KMS-11 (cell line): ENCODE measurements around the gene SMC4.

ENCODE experiments used
- H2AFZ ChIP-seq: fragments of 200-600 bp; sonication (generic); 2 replicates; pipeline ENCODE4 v1.6.1; 2016; ENCODE audit warnings: antibody characterized with exemption, mixed run types, low read depth
- H3K27ac ChIP-seq: fragments of 200-600 bp; sonication (generic); 2 replicates; pipeline ENCODE4 v1.6.1; 2016; ENCODE audit warnings: mild to moderate bottlenecking, mixed run types
- H3K27me3 ChIP-seq: fragments of 200-600 bp; sonication (generic); 2 replicates; pipeline ENCODE4 v1.6.1; 2017; ENCODE audit warnings: mild to moderate bottlenecking, low read depth, mixed run types, moderate library complexity; ENCODE audit not compliant: insufficient read depth
- H3K36me3 ChIP-seq: fragments of 200-600 bp; sonication (generic); 2 replicates; pipeline ENCODE4 v1.6.1; 2017; ENCODE audit warnings: mild to moderate bottlenecking, mixed run types; ENCODE audit not compliant: insufficient read depth
- H3K4me1 ChIP-seq: fragments of 200-600 bp; sonication (generic); 2 replicates; pipeline ENCODE4 v1.6.1; 2016; ENCODE audit warnings: mild to moderate bottlenecking, low read depth, mixed run types; ENCODE audit not compliant: poor library complexity, severe bottlenecking
- H3K4me2 ChIP-seq: fragments of 200-600 bp; sonication (generic); 2 replicates; pipeline ENCODE4 v1.7.0; 2016; ENCODE audit warnings: mild to moderate bottlenecking, mixed run types
- H3K4me3 ChIP-seq: fragments of 200-600 bp; sonication (generic); IDR thresholded peaks from 2 replicates; pipeline ENCODE4 v1.6.1; 2017; ENCODE audit warnings: low read depth, low read length, mixed read lengths; ENCODE audit not compliant: insufficient read depth
- H3K79me2 ChIP-seq: fragments of 200-600 bp; sonication (generic); 2 replicates; pipeline ENCODE4 v1.6.1; 2016; ENCODE audit warnings: low read depth, mixed run types; ENCODE audit not compliant: insufficient read depth
- H3K9ac ChIP-seq: fragments of 200-600 bp; sonication (generic); 2 replicates; pipeline ENCODE4 v1.6.1; 2016; ENCODE audit warnings: mild to moderate bottlenecking, mixed run types
- H4K20me1 ChIP-seq: fragments of 200-600 bp; sonication (generic); 2 replicates; pipeline ENCODE4 v1.6.1; 2016; ENCODE audit warnings: mild to moderate bottlenecking, mixed run types; ENCODE audit not compliant: insufficient read depth
- CTCF ChIP-seq: fragments of 200-600 bp; sonication (generic); conservative IDR thresholded peaks from 2 replicates; pipeline ENCODE4 v1.6.1; 2017; ENCODE audit warnings: low read depth, mild to moderate bottlenecking, antibody characterized with exemption, low read length, moderate library complexity, mixed read lengths

SMC4 gene

DNA sequence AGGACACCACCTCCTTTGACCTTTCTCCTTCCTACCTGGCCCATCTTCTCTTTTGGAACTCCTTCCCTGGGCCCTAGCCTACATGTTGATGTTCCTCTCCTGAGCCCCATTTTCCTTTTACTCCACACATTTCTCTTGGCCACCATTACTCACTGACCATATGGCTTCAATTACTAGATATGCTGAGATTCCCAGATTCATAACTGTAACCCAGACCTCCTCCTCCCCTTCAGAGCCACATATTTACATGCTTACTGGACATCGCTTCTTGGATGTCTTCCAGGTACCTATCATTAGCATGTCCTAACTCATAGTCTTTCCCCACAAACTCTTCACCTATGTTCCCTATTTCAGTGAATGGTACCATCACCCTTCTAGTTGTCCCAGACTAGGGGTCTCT, 74.5 kb downstream of the SMC4 start:
- Histone ChIP-seq H3K9ac (no peak overlapping the region), H4K20me1 (no peaks in the 10 kb centered on the region), H3K79me2 (no peaks in the 10 kb centered on the region), H2AFZ (no peak overlapping the region), H3K4me2 (no peak overlapping the region), H3K27ac (no peak overlapping the region), H3K36me3 (no peaks in the 10 kb centered on the region), H3K4me3 (no peak overlapping the region), H3K27me3 (no peaks in the 10 kb centered on the region), H3K4me1 (no peaks in the 10 kb centered on the region)
- no peak for TF ChIP-seq CTCF

- Histone ChIP-seq H2AFZ (no peak overlapping the region), H3K79me2 (no peaks in the 10 kb centered on the region), H3K27me3 (no peaks in the 10 kb centered on the region), H3K4me1 (no peaks in the 10 kb centered on the region), H4K20me1 (no peaks in the 10 kb centered on the region), H3K4me3 (no peak overlapping the region), H3K36me3 (no peaks in the 10 kb centered on the region), H3K27ac (no peak overlapping the region), H3K9ac (no peak overlapping the region), H3K4me2 (no peak overlapping the region)
- no peak for TF ChIP-seq CTCF
These were observed 75.0 kb downstream of the SMC4 start for GRCh38 chr3:160474416-160474838.

DNA sequence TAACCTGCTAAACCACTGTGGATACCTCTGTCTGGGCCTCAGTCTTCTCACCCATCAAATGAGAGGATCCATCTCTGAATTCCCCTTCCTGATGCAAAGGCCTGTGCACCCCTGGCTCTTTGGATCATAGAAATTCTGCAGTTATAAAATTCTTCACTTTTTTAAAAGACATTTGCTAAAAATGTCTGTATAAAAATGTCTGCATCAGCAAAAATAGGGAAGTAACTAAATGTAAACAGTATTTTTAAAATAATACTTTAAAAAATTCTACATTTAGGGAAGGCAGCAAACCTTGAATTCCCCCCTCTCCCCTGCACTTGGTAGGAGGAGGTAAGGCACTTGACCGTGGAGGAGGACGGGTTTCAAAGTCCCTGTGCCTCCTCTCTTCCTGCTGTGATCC, 75.7 kb downstream of the SMC4 start:
- H3K79me2 ChIP-seq = no peaks in the 10 kb centered on the region
- H3K27me3 ChIP-seq = no peaks in the 10 kb centered on the region
- no peak overlapping the region for H3K27ac ChIP-seq
- no peak overlapping the region for H3K9ac ChIP-seq
- no peak overlapping the region for H2AFZ ChIP-seq
- no peaks in the 10 kb centered on the region for H3K36me3 ChIP-seq
- no peaks in the 10 kb centered on the region for H3K4me1 ChIP-seq
- H4K20me1 ChIP-seq = no peaks in the 10 kb centered on the region
- no peak overlapping the region for H3K4me2 ChIP-seq
- no peak for TF ChIP-seq CTCF
- no peak overlapping the region for H3K4me3 ChIP-seq

GRCh38 chr3:160475884-160476283, 76.4 kb downstream of the SMC4 start:
- Histone ChIP-seq H3K27ac (no peak overlapping the region), H3K9ac (no peak overlapping the region), H3K4me3 (no peak overlapping the region), H4K20me1 (no peaks in the 10 kb centered on the region), H3K36me3 (no peaks in the 10 kb centered on the region), H3K4me2 (no peak overlapping the region), H3K27me3 (no peaks in the 10 kb centered on the region), H3K79me2 (no peaks in the 10 kb centered on the region), H3K4me1 (no peaks in the 10 kb centered on the region), H2AFZ (no peak overlapping the region)
- no peak for TF ChIP-seq CTCF

GRCh38 chr3:160477750-160478149, 78.3 kb downstream of the SMC4 start:
- Histone ChIP-seq H3K4me1 (no peaks in the 10 kb centered on the region), H4K20me1 (no peaks in the 10 kb centered on the region), H3K4me3 (no peak overlapping the region), H2AFZ (no peak overlapping the region), H3K9ac (no peak overlapping the region), H3K27ac (no peak overlapping the region), H3K36me3 (no peaks in the 10 kb centered on the region), H3K79me2 (no peaks in the 10 kb centered on the region), H3K4me2 (no peak overlapping the region), H3K27me3 (no peaks in the 10 kb centered on the region)
- no peak for TF ChIP-seq CTCF
